Endodermal cell (in vitro differentiated cells): ENCODE data around the gene HOXC4. TPM values are rescaled to one million over a fixed set of nuclear protein-coding genes. Genes with fewer than 3 reads are reported as not detected.

ENCODE experiments used
- DNase-seq: peaks from one replicate; pipeline ENCODE4 v3.0.0-alpha.2; 2017
- H3K27ac ChIP-seq: 2 replicates; pipeline ENCODE4 v1.5.1; 2013; ENCODE audit warnings: mild to moderate bottlenecking, low read depth, low read length, moderate library complexity
- H3K27me3 ChIP-seq: 2 replicates; pipeline ENCODE4 v1.6.1; 2013; ENCODE audit warnings: mild to moderate bottlenecking, low read length, moderate library complexity; ENCODE audit not compliant: insufficient read depth, control insufficient read depth, poor library complexity, severe bottlenecking
- H3K36me3 ChIP-seq: 2 replicates; pipeline ENCODE4 v1.7.0; 2013; ENCODE audit warnings: mild to moderate bottlenecking, low read length, moderate library complexity; ENCODE audit not compliant: control insufficient read depth, insufficient read depth
- H3K4me1 ChIP-seq: one replicate; pipeline ENCODE4 v1.7.0; 2013; ENCODE audit warnings: low read length; ENCODE audit not compliant: control insufficient read depth, insufficient read depth
- H3K4me3 ChIP-seq: 2 replicates; pipeline ENCODE4 v1.5.1; 2013; ENCODE audit warnings: mild to moderate bottlenecking, low read length, moderate library complexity
- H3K9ac ChIP-seq: 2 replicates; pipeline ENCODE4 v1.6.1; 2013; ENCODE audit warnings: mild to moderate bottlenecking, low read length, moderate library complexity; ENCODE audit not compliant: poor library complexity, severe bottlenecking; ENCODE audit errors: extremely low read depth
- H3K9me3 ChIP-seq: 2 replicates; pipeline ENCODE4 v1.6.1; 2013; ENCODE audit warnings: mild to moderate bottlenecking, low read length, moderate library complexity; ENCODE audit not compliant: control insufficient read depth
- H3K27ac Mint-ChIP-seq: 2 replicates; pipeline ENCODE4 v1.8.0; 2020; ENCODE audit warnings: mixed read lengths
- H3K27me3 Mint-ChIP-seq: 2 replicates; pipeline ENCODE4 v1.8.0; 2021; ENCODE audit warnings: mild to moderate bottlenecking, mixed read lengths; ENCODE audit not compliant: insufficient read depth
- H3K36me3 Mint-ChIP-seq: 2 replicates; pipeline ENCODE4 v1.8.0; 2020; ENCODE audit warnings: low read depth, mixed read lengths
- H3K4me1 Mint-ChIP-seq: 2 replicates; pipeline ENCODE4 v1.8.0; 2020; ENCODE audit warnings: mixed read lengths
- H3K4me3 Mint-ChIP-seq: 2 replicates; pipeline ENCODE4 v1.8.0; 2020; ENCODE audit warnings: mild to moderate bottlenecking, moderate library complexity, mixed read lengths
- H3K9me3 Mint-ChIP-seq: 2 replicates; pipeline ENCODE4 v1.8.0; 2020; ENCODE audit warnings: mild to moderate bottlenecking, mixed read lengths
- CTCF ChIP-seq: fragments of 200-600 bp; sonication (generic); conservative IDR thresholded peaks from 2 replicates; pipeline ENCODE4 v1.5.0; 2021; ENCODE audit warnings: antibody characterized with exemption, mild to moderate bottlenecking
- WGBS, 2 experiments: methylation state at CpG; one replicate each; pipeline versions ENCODE4 v1.1.5 to v1.1.7; 2013; ENCODE audit warnings: missing lambda C conversion rate in 2 of 2, mixed read lengths in 1 of 2; ENCODE audit not compliant: insufficient coverage in 1 of 2, insufficient read length in 1 of 2; 5-methylcytosine and 5-hydroxymethylcytosine counted together
- total RNA-seq, 2 donors: library from RNA; stranded (reverse); fragmentation: NEBNext Ultra II Directional in 1 of 2; extraction: Animal tissue kit (Norgen Biotek cat#: 25700) in 1 of 2; gene quantifications; 2 replicates in 1 of 2; 3 replicates in 1 of 2; pipeline ENCODE4 v1.2.1, GENCODE V29; 2021

The HOXC4 gene
- total RNA-seq, 2 donors from 2014 or later = not detected

GRCh38 chr12:54028314-54029201 lies 25.1 kb upstream of the HOXC4 start, which contains the start of gene HOXC6:
HOXC6 (plus strand) TSS chr12:54028440; CDS start chr12:54028522, 82 bp downstream.
- Histone ChIP-seq H3K27me3 (peaks cover 100% of the 10 kb centered on the region), H3K4me1 (no peaks in the 10 kb centered on the region), H3K9me3 (peaks cover 5% of the 10 kb centered on the region), H3K27ac (no peak within 1 kb of the TSS), H3K36me3 (no peaks in the 10 kb centered on the region), H3K9ac (no peak within 1 kb of the TSS), H3K4me3 (no peak within 1 kb of the TSS)
- no peak for TF ChIP-seq CTCF
- Mint-ChIP-seq H3K4me3 (peak within 1 kb of the TSS; percentile 4), H3K27ac (no peak within 1 kb of the TSS), H3K9me3 (peaks cover 3% of the 10 kb centered on the region), H3K36me3 (no peaks in the 10 kb centered on the region), H3K27me3 (peaks cover 99% of the 10 kb centered on the region), H3K4me1 (peaks cover 14% of the 10 kb centered on the region)
- DNase-seq = peak; percentile 80
- 8 to 17% methylated on average over 14 to 35 of the region's 36 CpGs for WGBS, 2 experiments

- H3K27ac Mint-ChIP-seq = no peak overlapping the region
- TF ChIP-seq CTCF = no peak
- peaks cover 13% of the 10 kb centered on the region for H3K4me1 Mint-ChIP-seq
- peak; percentile 85 for DNase-seq
- WGBS, 2 experiments = 3 to 8% methylated on average over 17 to 53 of the region's 53 CpGs
- H3K36me3 ChIP-seq = no peaks in the 10 kb centered on the region
- peaks cover 5% of the 10 kb centered on the region for H3K9me3 ChIP-seq
- H3K4me1 ChIP-seq = no peaks in the 10 kb centered on the region
- peaks cover 97% of the 10 kb centered on the region for H3K27me3 Mint-ChIP-seq
- H3K9ac ChIP-seq = no peak overlapping the region
- H3K4me3 Mint-ChIP-seq = peak overlapping the region; percentile 38
- H3K27ac ChIP-seq = no peak overlapping the region
- H3K4me3 ChIP-seq = no peak overlapping the region
- no peaks in the 10 kb centered on the region for H3K36me3 Mint-ChIP-seq
- H3K9me3 Mint-ChIP-seq = peaks cover 3% of the 10 kb centered on the region
- H3K27me3 ChIP-seq = peaks cover 100% of the 10 kb centered on the region
These were observed 23.9 kb upstream of the HOXC4 start for GRCh38 chr12:54029529-54030441.

- H3K9me3 ChIP-seq = peaks cover 5% of the 10 kb centered on the region
- no peak overlapping the region for H3K27ac ChIP-seq
- WGBS, 2 experiments = 20 to 25% methylated on average over 2 to 3 of the region's 7 CpGs
- H3K4me1 ChIP-seq = no peaks in the 10 kb centered on the region
- Mint-ChIP-seq H3K27ac (no peak overlapping the region), H3K9me3 (peaks cover 3% of the 10 kb centered on the region), H3K27me3 (peaks cover 97% of the 10 kb centered on the region), H3K4me1 (peaks cover 13% of the 10 kb centered on the region), H3K36me3 (no peaks in the 10 kb centered on the region), H3K4me3 (peak overlapping the region; percentile 38)
- no peak overlapping the region for H3K9ac ChIP-seq
- H3K4me3 ChIP-seq = no peak overlapping the region
- H3K27me3 ChIP-seq = peaks cover 100% of the 10 kb centered on the region
- TF ChIP-seq CTCF = no peak
- H3K36me3 ChIP-seq = no peaks in the 10 kb centered on the region
- no peak for DNase-seq
These were observed 23.2 kb upstream of the HOXC4 start for GRCh38 chr12:54030442-54030801.
